GM12878 (cell line): Measurements from ENCODE around the gene CAP2. TPM values are rescaled to one million over a fixed set of nuclear protein-coding genes. Genes with fewer than 3 reads are reported as not detected.

Experiments
- ATAC-seq: fragments of 200-7000 bp; cut with Tn5 transposase; 3 replicates; pipeline ENCODE4 v1.9.1; 2020; ENCODE audit warnings: mild to moderate bottlenecking, moderate library complexity
- BruUV-seq: library from RNA; stranded (reverse); fragments of 400-500 nt; replicated peaks from 2 replicates; lab custom pipeline; 2021; lab: Mats Ljungman, UMichigan
- CTCF ChIA-PET: fragments of 300-600 bp; sonication (Branson Sonifier 250); formaldehyde crosslinking; extraction: SDS; loops from one replicate; lab custom pipeline; 2021; ENCODE audit warnings: inconsistent platforms; lab: Yijun Ruan, JAX
- POLR2A ChIA-PET: fragments of 350-600 bp; formaldehyde crosslinking; extraction: SDS; loops from one replicate; lab custom pipeline; 2021; ENCODE audit warnings: inconsistent platforms; lab: Charles Lee
- RAD21 ChIA-PET: fragments of 300-600 bp; sonication (Branson Sonifier 250); formaldehyde crosslinking; loops from one replicate; lab custom pipeline; 2023; ENCODE audit warnings: antibody characterized with exemption; ENCODE audit not compliant: unreplicated experiment; lab: Charles Lee
- SMC1A ChIA-PET: fragments of 300-600 bp; sonication (Branson Sonifier 250); formaldehyde crosslinking; loops from one replicate; lab custom pipeline; 2023; ENCODE audit not compliant: unreplicated experiment, uncharacterized antibody; lab: Charles Lee
- DNase-seq: peaks from one replicate; pipeline ENCODE4 v3.0.0-alpha.2; 2011; ENCODE audit warnings: low read depth, low spot score
- FAIRE-seq: peaks from 3 replicates; lab custom pipeline; 2011; peaks lifted over from hg19 to GRCh38; lab: Jason Lieb, UNC
- H2AFZ ChIP-seq: 2 replicates; pipeline ENCODE4 v1.6.0; 2011; ENCODE audit warnings: low read depth, low read length, control low read depth; ENCODE audit not compliant: control insufficient read depth
- H3K27ac ChIP-seq: 2 replicates; pipeline ENCODE4 v1.5.1; 2011; ENCODE audit warnings: control low read depth; ENCODE audit not compliant: control insufficient read depth, insufficient read depth
- H3K27me3 ChIP-seq, 2 experiments: replicated peaks in 1 of 2; 2 replicates each; pipeline versions ENCODE4 v1.6.0 to v1.6.1; 2011; ENCODE audit warnings: low read length in 1 of 2; ENCODE audit not compliant: control insufficient read depth in 2 of 2, insufficient read depth in 2 of 2
- H3K36me3 ChIP-seq, 2 experiments: 2 replicates each; pipeline ENCODE4 v1.5.1; 2011; ENCODE audit warnings: low read length in 1 of 2; ENCODE audit not compliant: control insufficient read depth in 2 of 2, insufficient read depth in 2 of 2
- H3K4me1 ChIP-seq: 2 replicates; pipeline ENCODE4 v1.6.1; 2011; ENCODE audit warnings: mild to moderate bottlenecking, low read length, moderate library complexity, mixed read lengths; ENCODE audit not compliant: control insufficient read depth, insufficient read depth
- H3K4me2 ChIP-seq: 2 replicates; pipeline ENCODE4 v1.6.0; 2011; ENCODE audit warnings: control low read depth; ENCODE audit not compliant: control insufficient read depth, insufficient read depth
- H3K4me3 ChIP-seq: fragments of 200-600 bp; sonication (generic); 2 replicates; pipeline ENCODE4 v1.5.1; 2016
- H3K79me2 ChIP-seq: 2 replicates; pipeline ENCODE4 v1.6.0; 2011; ENCODE audit warnings: low read length; ENCODE audit not compliant: control insufficient read depth, insufficient read depth
- H3K9ac ChIP-seq: 2 replicates; pipeline ENCODE4 v1.8.0; 2011; ENCODE audit warnings: low read length, control low read depth, mixed read lengths; ENCODE audit not compliant: control insufficient read depth, insufficient read depth
- H3K9me3 ChIP-seq: replicated peaks from 3 replicates; pipeline ENCODE4 v1.5.1; 2011; ENCODE audit warnings: mild to moderate bottlenecking, low read length; ENCODE audit not compliant: control insufficient read depth, insufficient read depth
- H4K20me1 ChIP-seq: 2 replicates; pipeline ENCODE4 v1.6.0; 2011; ENCODE audit not compliant: control insufficient read depth, insufficient read depth
- BMI1 ChIP-seq: fragments of 450-650 bp; IDR thresholded peaks from 2 replicates; pipeline ENCODE4 v1.6.1; 2016; ENCODE audit warnings: mild to moderate bottlenecking, moderate library complexity, borderline replicate concordance
- FOS ChIP-seq: IDR thresholded peaks from 3 replicates; pipeline ENCODE4 v1.6.1; 2011; ENCODE audit warnings: borderline replicate concordance; ENCODE audit not compliant: insufficient read length; ENCODE audit errors: extremely low read depth
- HCFC1 ChIP-seq: fragments of 150-350 bp; IDR thresholded peaks from 2 replicates; pipeline ENCODE4 v1.6.1; 2014; ENCODE audit warnings: low read length
- RBBP5 ChIP-seq: fragments of 200-600 bp; sonication (generic); conservative IDR thresholded peaks from 2 replicates; pipeline ENCODE4 v1.6.1; 2016
- SMC3 ChIP-seq: IDR thresholded peaks from 2 replicates; pipeline ENCODE4 v1.6.1; 2011; ENCODE audit warnings: low read length, improper control_type of control experiment, borderline replicate concordance
- TCF3 ChIP-seq: IDR thresholded peaks from 2 replicates; pipeline ENCODE4 v1.6.1; 2012; ENCODE audit warnings: low read depth, mild to moderate bottlenecking, low read length, borderline replicate concordance; ENCODE audit not compliant: insufficient read depth
- ZBED1 ChIP-seq: IDR thresholded peaks from 2 replicates; pipeline ENCODE4 v1.6.1; 2016; ENCODE audit warnings: borderline replicate concordance
- WGBS: methylation state at CpG from one replicate; pipeline ENCODE4 v1.1.6; 2016; ENCODE audit warnings: low lambda C conversion rate; ENCODE audit not compliant: insufficient replicate concordance, insufficient coverage; ENCODE audit errors: missing lambda C conversion rate; 5-methylcytosine and 5-hydroxymethylcytosine counted together
- in situ Hi-C: fragments of 300-500 bp; cut with MboI; formaldehyde crosslinking; loops from 9 replicates; pipeline ENCODE4 v1.14.3; 2018; ENCODE audit warnings: mixed read lengths
- intact Hi-C: fragments of 100-400 bp; cut with micrococcal nuclease; formaldehyde crosslinking; loops from one replicate; pipeline ENCODE4 v1.14.2; 2022; ENCODE audit not compliant: unreplicated experiment
- polyA plus RNA-seq, 11 experiments: library from polyadenylated mRNA; depleted of rRNA in 4 of 11; unstranded in 6 of 11; stranded (reverse) in 5 of 11; fragments of >200 nt; fragmentation: Nextera tagmentation in 4 of 11; fragmentation: Illumina TruSeq in 1 of 11; extraction: Ambion mirVana in 4 of 11; extraction: Trizol in 1 of 11; gene quantifications; 1 replicate in 1 of 11; 2 replicates in 10 of 11; pipeline versions ENCODE4 v1.2.1 to v1.2.3, GENCODE V29; 2011 to 2016; ENCODE audit warnings: inconsistent platforms in 2 of 11, missing spikeins in 2 of 11, low read depth in 1 of 11
- total RNA-seq, 4 experiments: library from RNA; depleted of rRNA in 3 of 4; stranded (reverse); fragments of >200 nt in 3 of 4; fragmentation: Illumina TruSeq in 1 of 4; extraction: Trizol in 1 of 4; gene quantifications; 2 replicates each; pipeline versions ENCODE4 v1.2.1 to v1.2.3, GENCODE V29; 2013 to 2021
- TF ChIP-seq, protein P1 (sequence below), 3 experiments: IDR thresholded peaks in 2 of 3; conservative IDR thresholded peaks in 1 of 3; 2 replicates each; pipeline ENCODE4 v1.5.1; 2011; ENCODE audit warnings: low read depth in 3 of 3, low read length in 3 of 3, mild to moderate bottlenecking in 3 of 3, control low read depth in 2 of 3, moderate library complexity in 2 of 3, inconsistent platforms in 1 of 3, mixed read lengths in 1 of 3; ENCODE audit not compliant: control insufficient read depth in 2 of 3, insufficient read depth in 1 of 3; ENCODE audit errors: extremely low read depth in 1 of 3
- TF ChIP-seq, protein P2 (sequence below): IDR thresholded peaks from 2 replicates; pipeline ENCODE4 v1.6.1; 2011; ENCODE audit warnings: low read depth, mild to moderate bottlenecking, low read length, moderate library complexity, borderline replicate concordance; ENCODE audit errors: extremely low read depth

Gene CAP2
- total and polyA plus RNA-seq, 10 of the 15 experiments (the other 5 are each of a cell fraction or from before 2014, with no cell fraction given), result 0.10 to 2.0 (median 0.15) TPM; not detected in 7

DNA sequence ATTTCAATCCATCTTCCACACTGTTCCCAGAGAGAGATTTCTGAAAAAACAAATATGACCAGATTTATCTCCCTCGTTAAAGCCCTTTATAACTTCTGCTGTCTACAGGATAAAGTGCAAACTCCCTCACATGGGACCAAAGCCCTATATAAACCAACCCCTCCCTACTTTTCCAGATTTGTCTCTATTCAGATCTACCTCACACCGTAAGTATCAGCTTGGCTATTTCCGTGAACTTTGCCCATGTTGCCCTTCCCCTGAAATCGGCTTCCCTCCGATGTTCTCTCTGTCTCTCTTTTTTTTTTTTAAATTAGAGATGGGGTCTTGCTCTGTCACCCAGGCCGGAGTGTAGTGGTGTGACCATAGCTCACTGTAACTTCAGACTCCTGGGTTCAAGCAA lies 194.6 kb downstream of the CAP2 start:
- Histone ChIP-seq H3K79me2 (no peaks in the 10 kb centered on the region), H3K36me3 (no peaks in the 10 kb centered on the region), H3K9me3 (no peaks in the 10 kb centered on the region), H3K27me3 (no peaks in the 10 kb centered on the region), H3K9ac (no peak overlapping the region), H3K27ac (no peak overlapping the region), H2AFZ (no peak overlapping the region), H3K4me3 (no peak overlapping the region), H3K4me2 (no peak overlapping the region), H3K4me1 (peaks cover 5% of the 10 kb centered on the region; the same call in 1 of the 2 replicates), H4K20me1 (no peaks in the 10 kb centered on the region)
- POLR2A ChIA-PET, result no interaction called here
- no peak for FAIRE-seq
- CTCF ChIA-PET, result interaction anchor here (1.2 to 2.3 kb wide), 2 partner anchors 226 to 227 kb away, joined by 4 to 7 read pairs; no protein-coding TSS in a partner anchor
- TF ChIP-seq RBBP5 (no peak), SMC3 (no peak), HCFC1 (no peak), BMI1 (no peak), FOS (no peak), TCF3 (no peak), ZBED1 (no peak)
- TF ChIP-seq, protein P1, sequence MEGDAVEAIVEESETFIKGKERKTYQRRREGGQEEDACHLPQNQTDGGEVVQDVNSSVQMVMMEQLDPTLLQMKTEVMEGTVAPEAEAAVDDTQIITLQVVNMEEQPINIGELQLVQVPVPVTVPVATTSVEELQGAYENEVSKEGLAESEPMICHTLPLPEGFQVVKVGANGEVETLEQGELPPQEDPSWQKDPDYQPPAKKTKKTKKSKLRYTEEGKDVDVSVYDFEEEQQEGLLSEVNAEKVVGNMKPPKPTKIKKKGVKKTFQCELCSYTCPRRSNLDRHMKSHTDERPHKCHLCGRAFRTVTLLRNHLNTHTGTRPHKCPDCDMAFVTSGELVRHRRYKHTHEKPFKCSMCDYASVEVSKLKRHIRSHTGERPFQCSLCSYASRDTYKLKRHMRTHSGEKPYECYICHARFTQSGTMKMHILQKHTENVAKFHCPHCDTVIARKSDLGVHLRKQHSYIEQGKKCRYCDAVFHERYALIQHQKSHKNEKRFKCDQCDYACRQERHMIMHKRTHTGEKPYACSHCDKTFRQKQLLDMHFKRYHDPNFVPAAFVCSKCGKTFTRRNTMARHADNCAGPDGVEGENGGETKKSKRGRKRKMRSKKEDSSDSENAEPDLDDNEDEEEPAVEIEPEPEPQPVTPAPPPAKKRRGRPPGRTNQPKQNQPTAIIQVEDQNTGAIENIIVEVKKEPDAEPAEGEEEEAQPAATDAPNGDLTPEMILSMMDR (IDR thresholded peaks at IDR 0.05 in 2 of 3, conservative IDR thresholded peaks at IDR 0.05 in 1 of 3; ENCODE audit: control insufficient read depth in 2 of 3, extremely low read depth in 1 of 3, insufficient read depth in 1 of 3, low read depth in 3 of 3, low read length in 3 of 3), result no peak
- TF ChIP-seq, protein P2, sequence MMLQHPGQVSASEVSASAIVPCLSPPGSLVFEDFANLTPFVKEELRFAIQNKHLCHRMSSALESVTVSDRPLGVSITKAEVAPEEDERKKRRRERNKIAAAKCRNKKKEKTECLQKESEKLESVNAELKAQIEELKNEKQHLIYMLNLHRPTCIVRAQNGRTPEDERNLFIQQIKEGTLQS, result no peak
- no TSS peak for BruUV-seq
- intact Hi-C loops, result no loop called here
- RAD21 ChIA-PET, result no interaction called here
- no peak for ATAC-seq
- 54% methylated on average over 5 of the region's 6 CpGs for WGBS
- in situ Hi-C loops, result no loop called here
- SMC1A ChIA-PET, result interaction anchor here (0.7 kb wide), 2 partner anchors 32 to 235 kb away, joined by 3 read pairs; no protein-coding TSS in a partner anchor
- DNase-seq, result no peak
